ENCODE results near the gene TEKT5.

GRCh38 chr16:10646228-10646580 is 48.5 kb downstream of the TEKT5 start:
- TF ChIP-seq EZH2phosphoT487 (conservative IDR thresholded peaks at IDR 0.05; ENCODE audit: low read length) (no peak), CTCF (IDR thresholded peaks at IDR 0.05; ENCODE audit: insufficient read depth, low read length, poor library complexity, severe bottlenecking) (no peak)

All from SU-DHL-6 (cell line).